DND-41 (cell line): ENCODE measurements around the gene UTRN.
A peak's percentile ranks its signal among the peaks of the same experiment; 100 is the strongest.

Experiments
- ATAC-seq: fragments of 200-7000 bp; cut with Tn5 transposase; 3 replicates; pipeline ENCODE4 v1.9.1; 2021; ENCODE audit warnings: low read depth; ENCODE audit not compliant: insufficient read depth
- DNase-seq: peaks from one replicate; pipeline ENCODE4 v3.0.0-alpha.2; 2020
- H2AFZ ChIP-seq: 2 replicates; pipeline ENCODE4 v1.6.0; 2012; ENCODE audit warnings: low read depth, low read length
- H3K27ac ChIP-seq: 2 replicates; pipeline ENCODE4 v1.5.1; 2012; ENCODE audit warnings: low read length, inconsistent platforms
- H3K27me3 ChIP-seq: fragments of 200-600 bp; sonication (generic); 2 replicates; pipeline ENCODE4 v1.6.0; 2012; ENCODE audit warnings: low read length, mild to moderate bottlenecking, inconsistent platforms; ENCODE audit not compliant: insufficient read depth, poor library complexity
- H3K36me3 ChIP-seq: 2 replicates; pipeline ENCODE4 v1.5.1; 2012; ENCODE audit warnings: low read length, inconsistent platforms; ENCODE audit not compliant: insufficient read depth
- H3K4me1 ChIP-seq: 2 replicates; pipeline ENCODE4 v1.5.1; 2012; ENCODE audit warnings: mild to moderate bottlenecking, low read length; ENCODE audit not compliant: insufficient read depth
- H3K4me2 ChIP-seq: 2 replicates; pipeline ENCODE4 v1.6.0; 2012; ENCODE audit warnings: mild to moderate bottlenecking, moderate library complexity, low read length, inconsistent platforms; ENCODE audit not compliant: insufficient read depth
- H3K4me3 ChIP-seq, 2 experiments: fragments of 200-600 bp in 1 of 2; shearing (Covaris generic) in 1 of 2; 2 replicates each; pipeline ENCODE4 v1.5.1; 2012 to 2016; ENCODE audit warnings: inconsistent platforms in 2 of 2, low read length in 2 of 2, mild to moderate bottlenecking in 2 of 2, low read depth in 1 of 2, moderate library complexity in 1 of 2
- H3K79me2 ChIP-seq: 2 replicates; pipeline ENCODE4 v1.6.0; 2012; ENCODE audit warnings: low read length, inconsistent platforms; ENCODE audit not compliant: insufficient read depth
- H3K9ac ChIP-seq: 2 replicates; pipeline ENCODE4 v1.6.0; 2012; ENCODE audit warnings: low read depth, mild to moderate bottlenecking, inconsistent platforms, low read length, moderate library complexity
- H3K9me3 ChIP-seq: 2 replicates; pipeline ENCODE4 v1.5.1; 2012; ENCODE audit warnings: low read length, moderate library complexity, mild to moderate bottlenecking, inconsistent platforms; ENCODE audit not compliant: insufficient read depth, severe bottlenecking
- H4K20me1 ChIP-seq: 2 replicates; pipeline ENCODE4 v1.6.0; 2012; ENCODE audit warnings: low read length; ENCODE audit not compliant: insufficient read depth
- CTCF ChIP-seq: IDR thresholded peaks from 2 replicates; pipeline ENCODE4 v1.5.1; 2012; ENCODE audit warnings: borderline replicate concordance, low read length, moderate library complexity, mild to moderate bottlenecking; ENCODE audit not compliant: poor library complexity, severe bottlenecking; ENCODE audit errors: extremely low read depth
- EZH2 ChIP-seq: IDR thresholded peaks from 3 replicates; pipeline ENCODE4 v1.6.1; 2012; ENCODE audit warnings: borderline replicate concordance, low read depth, mild to moderate bottlenecking, moderate library complexity, low read length, inconsistent platforms; ENCODE audit not compliant: severe bottlenecking

The UTRN gene

GRCh38 chr6:144284783-144285547 lies at the start of gene UTRN:
Gene UTRN, plus strand, starts transcription at chr6:144285335. Its CDS starts 6,494 bp downstream, at chr6:144291829.
- ATAC-seq (peak; percentile 76), DNase-seq (peak; percentile 75)
- 0 out of 2 replicates have a peak, but pooled peaks cover 5% of the 10 kb centered on the region for H4K20me1 ChIP-seq
- H3K4me1 ChIP-seq = peaks cover 31% of the 10 kb centered on the region
- H3K27ac ChIP-seq = peak within 1 kb of the TSS; percentile 76
- TF ChIP-seq EZH2 (no peak), CTCF (no peak)
- H3K9ac ChIP-seq = peak within 1 kb of the TSS; percentile 88
- H3K36me3 ChIP-seq = no peaks in the 10 kb centered on the region
- H3K27me3 ChIP-seq = no peaks in the 10 kb centered on the region
- no peaks in the 10 kb centered on the region for H3K9me3 ChIP-seq
- H3K4me3 ChIP-seq = peak within 1 kb of the TSS; percentile 93 to 98
- peak within 1 kb of the TSS; percentile 83 for H3K4me2 ChIP-seq
- H2AFZ ChIP-seq = peak within 1 kb of the TSS; percentile 89
- peaks cover 30% of the 10 kb centered on the region for H3K79me2 ChIP-seq

GRCh38 chr6:144244688-144245087 lies 40.4 kb upstream of the UTRN start:
- ATAC-seq = no peak
- no peaks in the 10 kb centered on the region for H3K9me3 ChIP-seq
- H3K4me1 ChIP-seq = no peaks in the 10 kb centered on the region
- H4K20me1 ChIP-seq = no peaks in the 10 kb centered on the region
- peak; percentile 19 for TF ChIP-seq CTCF
- no peak for TF ChIP-seq EZH2
- H3K27me3 ChIP-seq = no peaks in the 10 kb centered on the region
- no peak for DNase-seq
- no peaks in the 10 kb centered on the region for H3K79me2 ChIP-seq
- H3K4me3 ChIP-seq = no peak overlapping the region
- H3K4me2 ChIP-seq = no peak overlapping the region
- no peak overlapping the region for H2AFZ ChIP-seq
- no peak overlapping the region for H3K27ac ChIP-seq
- no peak overlapping the region for H3K9ac ChIP-seq
- H3K36me3 ChIP-seq = no peaks in the 10 kb centered on the region

GRCh38 chr6:144246988-144247387 lies 38.1 kb upstream of the UTRN start:
- Histone ChIP-seq H3K4me1 (no peaks in the 10 kb centered on the region), H3K4me3 (no peak overlapping the region), H3K79me2 (no peaks in the 10 kb centered on the region), H4K20me1 (no peaks in the 10 kb centered on the region), H3K27me3 (no peaks in the 10 kb centered on the region), H3K36me3 (no peaks in the 10 kb centered on the region), H3K9me3 (no peaks in the 10 kb centered on the region), H3K9ac (no peak overlapping the region), H2AFZ (no peak overlapping the region), H3K4me2 (no peak overlapping the region), H3K27ac (no peak overlapping the region)
- TF ChIP-seq EZH2 (no peak), CTCF (no peak)
- DNase-seq (no peak), ATAC-seq (no peak)
